HCT116 (cell line): ENCODE measurements around the gene SLAMF1. TPM values are rescaled to one million over a fixed set of nuclear protein-coding genes. Genes with fewer than 3 reads are reported as not detected.

Experiments used
- ATAC-seq: fragments of 200-7000 bp; cut with Tn5 transposase; 2 replicates; pipeline ENCODE4 v1.9.1; 2020; ENCODE audit warnings: mild to moderate bottlenecking, moderate library complexity
- BruUV-seq: library from RNA; stranded (reverse); fragments of 400-500 nt; replicated peaks from 2 replicates; lab custom pipeline; 2021; lab: Mats Ljungman, UMichigan
- CTCF ChIA-PET: fragments of 300-600 bp; sonication (Branson Sonifier 250); formaldehyde crosslinking; loops from one replicate; lab custom pipeline; 2021; ENCODE audit warnings: antibody characterized with exemption; lab: Charles Lee
- POLR2A ChIA-PET: fragments of 300-600, 350-600 bp; sonication (Branson Sonifier 250); formaldehyde crosslinking; loops from one replicate; lab custom pipeline; 2021; ENCODE audit warnings: antibody characterized with exemption; lab: Charles Lee
- RAD21 ChIA-PET, 2 experiments: fragments of 300-600 bp; sonication (Branson Sonifier 250); formaldehyde crosslinking; loops; one replicate each; lab custom pipeline; 2023; ENCODE audit warnings: low total read pairs in 2 of 2; ENCODE audit not compliant: uncharacterized antibody in 2 of 2, unreplicated experiment in 2 of 2, low non-redundant PET in 1 of 2; lab: Charles Lee
- DNase-seq: peaks from one replicate; pipeline ENCODE4 v3.0.0-alpha.2; 2010; ENCODE audit warnings: low read depth, low spot score
- H2AFZ ChIP-seq: fragments of 200-600 bp; shearing (Covaris generic), sonication (generic); 2 replicates; pipeline ENCODE4 v1.6.1; 2017; ENCODE audit warnings: low read depth, mixed run types, mixed read lengths, antibody characterized with exemption, low read length; ENCODE audit not compliant: poor library complexity, severe bottlenecking
- H3K27ac ChIP-seq: 2 replicates; pipeline ENCODE4 v1.5.1; 2012; ENCODE audit warnings: low read depth, low read length
- H3K27me3 ChIP-seq: fragments of 200-600 bp; sonication (generic); 2 replicates; pipeline ENCODE4 v1.6.1; 2016; ENCODE audit warnings: mixed run types, low read length, mixed read lengths; ENCODE audit not compliant: insufficient read depth
- H3K36me3 ChIP-seq, 2 experiments: fragments of 200-500 bp in 1 of 2; fragments of 200-600 bp in 1 of 2; sonication (Bioruptor generic) in 1 of 2; sonication (generic) in 1 of 2; 2 replicates each; pipeline versions ENCODE4 v1.5.1 to v1.6.1; 2014 to 2016; ENCODE audit warnings: low read length in 2 of 2, inconsistent platforms in 1 of 2, mixed read lengths in 1 of 2, mixed run types in 1 of 2; ENCODE audit not compliant: insufficient read depth in 2 of 2, control insufficient read depth in 1 of 2
- H3K4me1 ChIP-seq, 2 experiments: fragments of 200-600 bp in 1 of 2; sonication (generic) in 1 of 2; 2 replicates each; pipeline versions ENCODE4 v1.5.1 to v1.6.1; 2012 to 2017; ENCODE audit warnings: low read length in 2 of 2, inconsistent platforms in 1 of 2, mild to moderate bottlenecking in 1 of 2, mixed read lengths in 1 of 2, mixed run types in 1 of 2, moderate library complexity in 1 of 2; ENCODE audit not compliant: insufficient read depth in 2 of 2, control insufficient read depth in 1 of 2
- H3K4me2 ChIP-seq: fragments of 200-600 bp; sonication (generic); 2 replicates; pipeline ENCODE4 v1.6.1; 2017; ENCODE audit warnings: mixed run types, low read length, mixed read lengths
- H3K4me3 ChIP-seq, 2 experiments: fragments of 200-600 bp in 1 of 2; sonication (generic) in 1 of 2; replicated peaks in 1 of 2; 2 replicates each; pipeline ENCODE4 v1.5.1; 2011 to 2016; ENCODE audit warnings: low read length in 2 of 2, control low read depth in 1 of 2, low read depth in 1 of 2, mild to moderate bottlenecking in 1 of 2, mixed read lengths in 1 of 2, mixed run types in 1 of 2
- H3K79me2 ChIP-seq: fragments of 200-600 bp; sonication (generic); 2 replicates; pipeline ENCODE4 v1.6.1; 2017; ENCODE audit warnings: mild to moderate bottlenecking, mixed run types, low read length, moderate library complexity, mixed read lengths; ENCODE audit not compliant: insufficient read depth
- H3K9ac ChIP-seq: fragments of 200-600 bp; sonication (generic); 2 replicates; pipeline ENCODE4 v1.6.1; 2016; ENCODE audit warnings: low read length, mixed read lengths
- H3K9me2 ChIP-seq: fragments of 200-600 bp; sonication (generic), shearing (Covaris generic); 2 replicates; pipeline ENCODE4 v1.6.1; 2017; ENCODE audit warnings: mixed run types, mild to moderate bottlenecking, moderate library complexity; ENCODE audit not compliant: insufficient read depth
- H3K9me3 ChIP-seq, 2 experiments: fragments of 200-500 bp in 1 of 2; fragments of 200-600 bp in 1 of 2; sonication (Bioruptor generic) in 1 of 2; sonication (generic) in 1 of 2; 2 replicates each; pipeline ENCODE4 v1.6.1; 2014 to 2017; ENCODE audit warnings: low read length in 2 of 2, mixed read lengths in 2 of 2, inconsistent platforms in 1 of 2, low read depth in 1 of 2, mild to moderate bottlenecking in 1 of 2, mixed run types in 1 of 2, moderate library complexity in 1 of 2; ENCODE audit not compliant: control insufficient read depth in 1 of 2, insufficient read depth in 1 of 2
- H4K20me1 ChIP-seq: fragments of 200-600 bp; sonication (generic), shearing (Covaris generic); 2 replicates; pipeline ENCODE4 v1.6.1; 2017; ENCODE audit warnings: mixed run types, mild to moderate bottlenecking, moderate library complexity; ENCODE audit not compliant: insufficient read depth
- CBX3 ChIP-seq: IDR thresholded peaks from 2 replicates; pipeline ENCODE4 v1.6.1; 2012; ENCODE audit warnings: low read depth
- EZH2 ChIP-seq: fragments of 200-600 bp; sonication (generic); IDR thresholded peaks from 2 replicates; pipeline ENCODE4 v1.6.1; 2017; ENCODE audit warnings: antibody characterized with exemption, mixed run types
- EZH2phosphoT487 ChIP-seq: fragments of 200-600 bp; IDR thresholded peaks from 2 replicates; pipeline ENCODE4 v1.6.1; 2018; ENCODE audit warnings: antibody characterized with exemption, borderline replicate concordance
- FOSL1 ChIP-seq: IDR thresholded peaks from 2 replicates; pipeline ENCODE4 v1.6.1; 2012; ENCODE audit warnings: low read depth
- RAD21 ChIP-seq: IDR thresholded peaks from 2 replicates; pipeline ENCODE4 v1.6.1; 2012; ENCODE audit warnings: low read depth, mild to moderate bottlenecking
- SIN3A ChIP-seq: IDR thresholded peaks from 2 replicates; pipeline ENCODE4 v1.6.1; 2012; ENCODE audit warnings: low read depth
- TCF7L2 ChIP-seq: IDR thresholded peaks from 2 replicates; pipeline ENCODE4 v1.7.0; 2011; ENCODE audit warnings: borderline replicate concordance, inconsistent platforms; ENCODE audit not compliant: insufficient read depth, insufficient read length; ENCODE audit errors: extremely low read depth
- ZFX ChIP-seq: fragments of 450-650 bp; IDR thresholded peaks from 2 replicates; pipeline ENCODE4 v1.6.1; 2017
- ZNF274 ChIP-seq: fragments of 200-500 bp; sonication (Bioruptor generic); IDR thresholded peaks from 2 replicates; pipeline ENCODE4 v1.6.1; 2014; ENCODE audit warnings: mild to moderate bottlenecking, low read depth, low read length, inconsistent platforms
- intact Hi-C: fragments of 100-400 bp; cut with micrococcal nuclease; formaldehyde crosslinking; loops from 2 replicates; pipeline ENCODE4 v1.10.0; 2022
- total RNA-seq: library from RNA; stranded (reverse); gene quantifications from one replicate; pipeline ENCODE4 v1.2.1, GENCODE V29; 2021; ENCODE audit not compliant: unreplicated experiment
- TF ChIP-seq, protein P1 (sequence below): IDR thresholded peaks from 2 replicates; pipeline ENCODE4 v1.6.1; 2012
- TF ChIP-seq, protein P2 (sequence below): IDR thresholded peaks from 2 replicates; pipeline ENCODE4 v1.6.1; 2012; ENCODE audit warnings: low read depth
- TF ChIP-seq, protein P3 (sequence below): IDR thresholded peaks from 2 replicates; pipeline ENCODE4 v1.6.1; 2012

The SLAMF1 gene
- total RNA-seq, 1 experiment from 2014 or later, result 0.30 TPM

DNA sequence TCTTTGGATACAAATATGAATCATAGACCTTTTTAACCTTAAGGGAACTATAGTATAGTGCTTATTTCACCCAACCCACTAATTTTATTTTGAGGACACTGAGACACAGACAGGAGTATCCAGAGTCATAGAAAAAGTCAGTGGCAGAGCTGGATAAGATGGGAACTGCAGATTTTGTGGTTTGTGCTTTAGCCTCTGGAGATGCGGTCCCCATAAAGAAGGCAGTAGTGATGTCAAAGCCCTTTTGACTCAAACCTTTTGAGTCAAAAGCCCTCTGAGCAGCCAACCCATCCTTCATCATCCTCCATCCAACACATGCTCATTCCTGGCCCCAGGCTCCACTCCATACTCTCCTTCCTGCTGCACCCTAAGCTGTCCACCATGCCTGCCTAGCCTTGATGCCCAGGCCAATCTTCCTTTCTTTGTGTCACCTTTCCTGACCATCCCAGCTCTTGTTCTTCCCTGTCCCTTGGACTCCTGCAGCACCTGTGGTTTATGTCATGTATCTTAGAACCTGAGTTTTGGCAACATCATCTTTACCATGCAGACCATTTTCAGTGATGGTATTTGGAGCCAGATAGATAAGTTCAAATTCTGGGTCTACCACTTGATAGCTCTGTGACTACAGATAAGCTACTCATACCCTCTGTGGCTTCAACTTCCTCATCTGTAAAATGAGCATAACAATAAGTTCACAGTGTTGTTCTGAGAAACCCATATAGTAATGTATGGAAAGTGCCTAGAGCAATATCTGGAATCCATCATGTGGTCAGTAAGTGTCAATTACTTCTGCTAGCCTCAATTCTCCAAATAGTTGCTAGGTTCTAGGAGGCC is 20.1 kb downstream of the SLAMF1 start:
- Histone ChIP-seq H3K9ac (no peak overlapping the region), H3K9me3 (no peaks in the 10 kb centered on the region), H3K4me2 (no peak overlapping the region), H3K36me3 (no peaks in the 10 kb centered on the region), H3K27me3 (no peaks in the 10 kb centered on the region; the same call in 1 of the 2 replicates), H3K4me1 (no peaks in the 10 kb centered on the region), H3K9me2 (no peaks in the 10 kb centered on the region), H4K20me1 (no peaks in the 10 kb centered on the region)
- DNase-seq, result no peak
- RAD21 ChIA-PET, result no interaction called here
- intact Hi-C loops, result no loop called here
- CTCF ChIA-PET, result no interaction called here
- BruUV-seq, result no TSS peak
- POLR2A ChIA-PET, result no interaction called here
- no peak for TF ChIP-seq ZNF274
- TF ChIP-seq SIN3A, result no peak
- TF ChIP-seq EZH2, result no peak
- TF ChIP-seq, protein P1, sequence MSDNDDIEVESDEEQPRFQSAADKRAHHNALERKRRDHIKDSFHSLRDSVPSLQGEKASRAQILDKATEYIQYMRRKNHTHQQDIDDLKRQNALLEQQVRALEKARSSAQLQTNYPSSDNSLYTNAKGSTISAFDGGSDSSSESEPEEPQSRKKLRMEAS, result no peak
- TF ChIP-seq, protein P2, sequence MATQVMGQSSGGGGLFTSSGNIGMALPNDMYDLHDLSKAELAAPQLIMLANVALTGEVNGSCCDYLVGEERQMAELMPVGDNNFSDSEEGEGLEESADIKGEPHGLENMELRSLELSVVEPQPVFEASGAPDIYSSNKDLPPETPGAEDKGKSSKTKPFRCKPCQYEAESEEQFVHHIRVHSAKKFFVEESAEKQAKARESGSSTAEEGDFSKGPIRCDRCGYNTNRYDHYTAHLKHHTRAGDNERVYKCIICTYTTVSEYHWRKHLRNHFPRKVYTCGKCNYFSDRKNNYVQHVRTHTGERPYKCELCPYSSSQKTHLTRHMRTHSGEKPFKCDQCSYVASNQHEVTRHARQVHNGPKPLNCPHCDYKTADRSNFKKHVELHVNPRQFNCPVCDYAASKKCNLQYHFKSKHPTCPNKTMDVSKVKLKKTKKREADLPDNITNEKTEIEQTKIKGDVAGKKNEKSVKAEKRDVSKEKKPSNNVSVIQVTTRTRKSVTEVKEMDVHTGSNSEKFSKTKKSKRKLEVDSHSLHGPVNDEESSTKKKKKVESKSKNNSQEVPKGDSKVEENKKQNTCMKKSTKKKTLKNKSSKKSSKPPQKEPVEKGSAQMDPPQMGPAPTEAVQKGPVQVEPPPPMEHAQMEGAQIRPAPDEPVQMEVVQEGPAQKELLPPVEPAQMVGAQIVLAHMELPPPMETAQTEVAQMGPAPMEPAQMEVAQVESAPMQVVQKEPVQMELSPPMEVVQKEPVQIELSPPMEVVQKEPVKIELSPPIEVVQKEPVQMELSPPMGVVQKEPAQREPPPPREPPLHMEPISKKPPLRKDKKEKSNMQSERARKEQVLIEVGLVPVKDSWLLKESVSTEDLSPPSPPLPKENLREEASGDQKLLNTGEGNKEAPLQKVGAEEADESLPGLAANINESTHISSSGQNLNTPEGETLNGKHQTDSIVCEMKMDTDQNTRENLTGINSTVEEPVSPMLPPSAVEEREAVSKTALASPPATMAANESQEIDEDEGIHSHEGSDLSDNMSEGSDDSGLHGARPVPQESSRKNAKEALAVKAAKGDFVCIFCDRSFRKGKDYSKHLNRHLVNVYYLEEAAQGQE, result no peak
- TF ChIP-seq CBX3, result no peak
- TF ChIP-seq EZH2phosphoT487, result no peak
- TF ChIP-seq, protein P3, sequence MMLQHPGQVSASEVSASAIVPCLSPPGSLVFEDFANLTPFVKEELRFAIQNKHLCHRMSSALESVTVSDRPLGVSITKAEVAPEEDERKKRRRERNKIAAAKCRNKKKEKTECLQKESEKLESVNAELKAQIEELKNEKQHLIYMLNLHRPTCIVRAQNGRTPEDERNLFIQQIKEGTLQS, result no peak
- TF ChIP-seq FOSL1, result no peak
- TF ChIP-seq TCF7L2, result no peak
- no peak for TF ChIP-seq ZFX
- TF ChIP-seq RAD21, result no peak
- TF ChIP-seq, all 23 proteins: peak for 0
- Histone ChIP-seq H3K4me3 (no peak overlapping the region), H2AFZ (no peak overlapping the region), H3K27ac (no peak overlapping the region), H3K79me2 (no peaks in the 10 kb centered on the region)
- no peak for ATAC-seq
